Measurements from ENCODE around the gene UBR4.

- no peak for TF ChIP-seq TEAD4 (IDR thresholded peaks at IDR 0.05)
- TF ChIP-seq, protein P1, sequence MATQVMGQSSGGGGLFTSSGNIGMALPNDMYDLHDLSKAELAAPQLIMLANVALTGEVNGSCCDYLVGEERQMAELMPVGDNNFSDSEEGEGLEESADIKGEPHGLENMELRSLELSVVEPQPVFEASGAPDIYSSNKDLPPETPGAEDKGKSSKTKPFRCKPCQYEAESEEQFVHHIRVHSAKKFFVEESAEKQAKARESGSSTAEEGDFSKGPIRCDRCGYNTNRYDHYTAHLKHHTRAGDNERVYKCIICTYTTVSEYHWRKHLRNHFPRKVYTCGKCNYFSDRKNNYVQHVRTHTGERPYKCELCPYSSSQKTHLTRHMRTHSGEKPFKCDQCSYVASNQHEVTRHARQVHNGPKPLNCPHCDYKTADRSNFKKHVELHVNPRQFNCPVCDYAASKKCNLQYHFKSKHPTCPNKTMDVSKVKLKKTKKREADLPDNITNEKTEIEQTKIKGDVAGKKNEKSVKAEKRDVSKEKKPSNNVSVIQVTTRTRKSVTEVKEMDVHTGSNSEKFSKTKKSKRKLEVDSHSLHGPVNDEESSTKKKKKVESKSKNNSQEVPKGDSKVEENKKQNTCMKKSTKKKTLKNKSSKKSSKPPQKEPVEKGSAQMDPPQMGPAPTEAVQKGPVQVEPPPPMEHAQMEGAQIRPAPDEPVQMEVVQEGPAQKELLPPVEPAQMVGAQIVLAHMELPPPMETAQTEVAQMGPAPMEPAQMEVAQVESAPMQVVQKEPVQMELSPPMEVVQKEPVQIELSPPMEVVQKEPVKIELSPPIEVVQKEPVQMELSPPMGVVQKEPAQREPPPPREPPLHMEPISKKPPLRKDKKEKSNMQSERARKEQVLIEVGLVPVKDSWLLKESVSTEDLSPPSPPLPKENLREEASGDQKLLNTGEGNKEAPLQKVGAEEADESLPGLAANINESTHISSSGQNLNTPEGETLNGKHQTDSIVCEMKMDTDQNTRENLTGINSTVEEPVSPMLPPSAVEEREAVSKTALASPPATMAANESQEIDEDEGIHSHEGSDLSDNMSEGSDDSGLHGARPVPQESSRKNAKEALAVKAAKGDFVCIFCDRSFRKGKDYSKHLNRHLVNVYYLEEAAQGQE (IDR thresholded peaks at IDR 0.05; ENCODE audit: low read depth), result no peak
- TF ChIP-seq CREB1 (IDR thresholded peaks at IDR 0.05; ENCODE audit: low read depth), result no peak
- no peak for TF ChIP-seq TCF12 (IDR thresholded peaks at IDR 0.05; ENCODE audit: low read depth)
- no peak for TF ChIP-seq EP300 (IDR thresholded peaks at IDR 0.05; ENCODE audit: borderline replicate concordance)
These were observed 86.2 kb downstream of the UBR4 start for GRCh38 chr1:19123837-19124236.
